HEK293 (cell line): Measurements from ENCODE around the gene EPG5.

Experiments used
- REST ChIP-seq: fragments of 450-650 bp; formaldehyde crosslinking; IDR thresholded peaks from 2 replicates; pipeline ENCODE4 v1.5.1; 2016; ENCODE audit warnings: missing biosample characterization, missing genetic modification characterization
- ZBTB10 ChIP-seq: fragments of 450-650 bp; formaldehyde crosslinking; IDR thresholded peaks from 2 replicates; pipeline ENCODE4 v1.5.1; 2016; ENCODE audit warnings: missing biosample characterization, missing genetic modification characterization
- ZEB2 ChIP-seq: fragments of 450-650 bp; formaldehyde crosslinking; IDR thresholded peaks from 2 replicates; pipeline ENCODE4 v1.5.1; 2016; ENCODE audit warnings: missing biosample characterization, missing genetic modification characterization
- ZFP3 ChIP-seq: fragments of 450-650 bp; formaldehyde crosslinking; IDR thresholded peaks from 2 replicates; pipeline ENCODE4 v1.5.1; 2016; ENCODE audit warnings: low read depth, missing biosample characterization, missing genetic modification characterization
- ZIC2 ChIP-seq: fragments of 450-650 bp; formaldehyde crosslinking; IDR thresholded peaks from 2 replicates; pipeline ENCODE4 v1.5.1; 2016; ENCODE audit warnings: missing biosample characterization, missing genetic modification characterization
- ZNF112 ChIP-seq: fragments of 450-650 bp; formaldehyde crosslinking; IDR thresholded peaks from 2 replicates; pipeline ENCODE4 v1.5.0; 2017; ENCODE audit warnings: missing biosample characterization, missing genetic modification characterization
- ZNF155 ChIP-seq: fragments of 450-650 bp; formaldehyde crosslinking; IDR thresholded peaks from 2 replicates; pipeline ENCODE4 v1.5.1; 2016; ENCODE audit warnings: missing biosample characterization, missing genetic modification characterization
- ZNF335 ChIP-seq: fragments of 450-650 bp; formaldehyde crosslinking; conservative IDR thresholded peaks from 2 replicates; pipeline ENCODE4 v1.5.1; 2016; ENCODE audit warnings: missing biosample characterization, missing genetic modification characterization
- ZNF350 ChIP-seq: fragments of 450-650 bp; formaldehyde crosslinking; IDR thresholded peaks from 2 replicates; pipeline ENCODE4 v1.5.0; 2017; ENCODE audit warnings: missing biosample characterization, mild to moderate bottlenecking, missing genetic modification characterization
- ZNF473 ChIP-seq: fragments of 450-650 bp; formaldehyde crosslinking; IDR thresholded peaks from 2 replicates; pipeline ENCODE4 v1.5.1; 2017; ENCODE audit warnings: missing biosample characterization, missing genetic modification characterization
- ZNF664 ChIP-seq: fragments of 450-650 bp; formaldehyde crosslinking; IDR thresholded peaks from 2 replicates; pipeline ENCODE4 v1.5.1; 2016; ENCODE audit warnings: missing biosample characterization, missing genetic modification characterization
- ZNF768 ChIP-seq: fragments of 450-650 bp; formaldehyde crosslinking; IDR thresholded peaks from 2 replicates; pipeline ENCODE4 v1.5.1; 2018; ENCODE audit warnings: missing biosample characterization, mild to moderate bottlenecking, missing genetic modification characterization
- TF ChIP-seq, protein P1 (sequence below): fragments of 450-650 bp; formaldehyde crosslinking; IDR thresholded peaks from 2 replicates; pipeline ENCODE4 v1.5.1; 2016; ENCODE audit warnings: missing biosample characterization, missing genetic modification characterization

DNA sequence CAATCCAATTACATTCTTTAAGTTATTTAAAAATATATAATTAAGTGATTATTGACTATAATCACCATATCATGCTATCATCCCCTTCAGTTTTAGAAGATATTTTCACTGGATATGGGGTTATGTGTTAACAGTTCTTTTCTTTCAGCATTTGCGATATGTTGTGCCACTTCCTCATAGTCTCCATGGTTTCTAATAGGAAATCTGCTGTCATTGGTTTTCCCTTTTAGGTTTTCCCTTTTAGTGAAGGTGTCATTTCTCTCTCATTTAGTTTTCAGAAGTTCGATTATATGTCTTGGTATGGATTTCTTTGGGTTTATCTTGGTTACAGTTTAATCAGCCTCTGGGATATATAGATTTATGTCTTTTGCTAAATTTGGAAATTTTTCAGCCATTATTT lies 34.8 kb upstream of the EPG5 start:
- TF ChIP-seq, protein P1, sequence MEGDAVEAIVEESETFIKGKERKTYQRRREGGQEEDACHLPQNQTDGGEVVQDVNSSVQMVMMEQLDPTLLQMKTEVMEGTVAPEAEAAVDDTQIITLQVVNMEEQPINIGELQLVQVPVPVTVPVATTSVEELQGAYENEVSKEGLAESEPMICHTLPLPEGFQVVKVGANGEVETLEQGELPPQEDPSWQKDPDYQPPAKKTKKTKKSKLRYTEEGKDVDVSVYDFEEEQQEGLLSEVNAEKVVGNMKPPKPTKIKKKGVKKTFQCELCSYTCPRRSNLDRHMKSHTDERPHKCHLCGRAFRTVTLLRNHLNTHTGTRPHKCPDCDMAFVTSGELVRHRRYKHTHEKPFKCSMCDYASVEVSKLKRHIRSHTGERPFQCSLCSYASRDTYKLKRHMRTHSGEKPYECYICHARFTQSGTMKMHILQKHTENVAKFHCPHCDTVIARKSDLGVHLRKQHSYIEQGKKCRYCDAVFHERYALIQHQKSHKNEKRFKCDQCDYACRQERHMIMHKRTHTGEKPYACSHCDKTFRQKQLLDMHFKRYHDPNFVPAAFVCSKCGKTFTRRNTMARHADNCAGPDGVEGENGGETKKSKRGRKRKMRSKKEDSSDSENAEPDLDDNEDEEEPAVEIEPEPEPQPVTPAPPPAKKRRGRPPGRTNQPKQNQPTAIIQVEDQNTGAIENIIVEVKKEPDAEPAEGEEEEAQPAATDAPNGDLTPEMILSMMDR (tag by site-specific recombination) = no peak
- TF ChIP-seq ZBTB10 (tag by site-specific recombination) = no peak
- no peak for TF ChIP-seq ZNF112 (tag by site-specific recombination)
- no peak for TF ChIP-seq ZEB2 (tag by site-specific recombination)
- no peak for TF ChIP-seq ZIC2
- TF ChIP-seq ZNF768 (tag by site-specific recombination) = no peak
- no peak for TF ChIP-seq ZNF335
- TF ChIP-seq ZNF664 (tag by site-specific recombination) = no peak
- no peak for TF ChIP-seq ZNF155
- no peak for TF ChIP-seq ZNF473 (tag by site-specific recombination)
- no peak for TF ChIP-seq REST (tag by site-specific recombination)
- no peak for TF ChIP-seq ZFP3 (tag by site-specific recombination)
- no peak for TF ChIP-seq ZNF350
